GM12891 (cell line): ENCODE measurements around the gene CDK2.

Source experiments
- DNase-seq: peaks from one replicate; pipeline ENCODE4 v3.0.0; 2011; ENCODE audit warnings: low spot score; ENCODE audit not compliant: insufficient read length
- FAIRE-seq: peaks from 2 replicates; lab custom pipeline; 2011; peaks lifted over from hg19 to GRCh38; lab: Jason Lieb, UNC
- PAX5 ChIP-seq: IDR thresholded peaks from 2 replicates; pipeline ENCODE4 v1.6.1; 2011; ENCODE audit warnings: low read length, moderate library complexity, mild to moderate bottlenecking; ENCODE audit not compliant: insufficient read depth, severe bottlenecking
- POLR2A ChIP-seq: IDR thresholded peaks from 2 replicates; pipeline ENCODE4 v1.6.1; 2011; ENCODE audit warnings: low read depth, low read length, control low read depth
- POLR2AphosphoS5 ChIP-seq: IDR thresholded peaks from 2 replicates; pipeline ENCODE4 v1.6.1; 2011; ENCODE audit warnings: low read depth, low read length, control low read depth
- POU2F2 ChIP-seq: IDR thresholded peaks from 2 replicates; pipeline ENCODE4 v1.6.1; 2011; ENCODE audit warnings: low read depth, mild to moderate bottlenecking, control low read depth, low read length, moderate library complexity
- SPI1 ChIP-seq: IDR thresholded peaks from 2 replicates; pipeline ENCODE4 v1.6.1; 2011; ENCODE audit warnings: low read depth, low read length, control low read depth
- TAF1 ChIP-seq: IDR thresholded peaks from 2 replicates; pipeline ENCODE4 v1.6.1; 2011; ENCODE audit warnings: low read depth, low read length, control low read depth

Gene CDK2

DNA sequence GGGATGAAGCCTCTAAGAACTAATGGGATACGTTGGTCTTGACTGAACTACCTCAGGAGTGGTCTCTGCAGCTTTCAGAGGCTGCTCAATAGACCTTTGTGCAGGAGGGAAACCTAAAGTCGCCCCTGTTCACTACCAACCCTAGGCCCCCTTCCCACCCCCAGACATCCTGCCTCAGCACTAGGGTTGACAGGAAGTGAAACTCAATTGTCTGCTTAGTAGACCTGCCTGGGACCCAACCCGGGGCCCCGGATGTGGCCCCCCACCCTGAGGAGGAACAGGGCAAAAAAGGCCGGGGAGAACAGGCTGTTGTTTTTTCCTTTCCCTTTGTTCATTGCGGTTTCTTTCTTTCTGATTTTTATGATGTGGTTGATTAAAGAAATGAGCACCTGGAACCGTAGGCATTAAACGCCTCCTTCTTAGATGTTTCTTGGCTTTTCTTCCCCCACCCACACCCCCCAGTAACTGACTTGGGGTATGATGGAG lies 37.3 kb upstream of the CDK2 start:
- peak; percentile 54 for FAIRE-seq
- DNase-seq: peak; percentile 76
- TF ChIP-seq PAX5 (peak; percentile 5), POLR2A (peak; percentile 76; the same call in 1 of the 2 replicates), POU2F2 (peak; percentile 60; the same call in 1 of the 2 replicates), POLR2AphosphoS5 (peak; percentile 67; the same call in 1 of the 2 replicates), SPI1 (peak; percentile 96), TAF1 (peak; percentile 82)

DNA sequence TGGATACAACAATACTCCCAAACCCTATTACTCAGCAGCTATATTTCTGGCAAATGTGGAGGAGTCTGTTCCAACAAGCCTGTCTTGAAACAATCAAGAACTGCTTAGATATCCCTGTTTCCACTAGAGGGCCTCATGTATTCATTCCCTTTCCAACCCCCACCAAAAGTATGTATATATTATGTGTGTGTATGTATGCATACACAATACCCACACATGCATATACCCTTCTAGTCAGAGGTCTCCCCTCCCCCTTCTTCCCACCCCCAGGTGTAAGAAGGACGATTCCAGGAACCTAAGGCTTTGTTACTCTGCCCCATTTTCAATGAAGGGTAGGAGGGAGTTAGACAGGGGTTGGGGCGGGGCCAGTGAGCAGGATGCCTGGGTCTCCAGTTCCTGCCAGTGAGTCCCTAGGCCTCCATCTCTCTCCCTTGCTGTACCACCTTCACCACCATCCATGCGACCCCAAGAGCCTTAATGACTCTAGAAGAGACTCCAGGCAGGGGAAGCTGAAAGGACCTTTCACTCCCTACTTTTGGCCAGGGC lies 35.8 kb upstream of the CDK2 start, which contains the start of gene DGKA:
DGKA (plus strand) TSS at position 392 of the 546 bp plus-strand sequence. CDS start 5,342 bp downstream, outside the sequence.
- TF ChIP-seq POU2F2 (peak; percentile 55; the same call in 1 of the 2 replicates), POLR2AphosphoS5 (no peak)
- FAIRE-seq: no peak
- no peak for DNase-seq

DNA sequence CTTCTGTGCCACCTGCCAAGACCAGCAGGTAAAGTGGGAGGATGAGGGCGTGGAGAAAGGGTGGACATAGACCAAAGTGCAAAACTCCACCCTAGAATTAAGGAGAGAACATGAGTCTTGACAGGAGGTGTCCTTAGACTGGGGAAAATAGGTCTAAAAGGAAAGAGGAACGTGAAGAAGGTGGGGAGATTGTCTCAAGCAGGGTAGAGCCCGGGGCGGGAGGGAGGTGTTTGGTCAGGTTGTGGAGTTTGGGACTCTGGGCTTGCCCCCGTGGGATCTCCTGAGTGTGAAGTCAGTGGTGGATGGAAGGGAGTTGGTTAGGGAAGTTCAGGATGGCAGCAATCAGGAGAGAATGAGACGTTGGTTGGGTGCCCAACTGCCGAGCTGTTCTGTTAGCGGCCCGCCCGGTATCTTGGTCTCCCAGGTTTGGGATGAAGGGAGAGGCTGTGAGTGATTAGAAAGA lies 35.3 kb upstream of the CDK2 start:
- FAIRE-seq (no peak), DNase-seq (no peak)
- no peak for TF ChIP-seq POLR2AphosphoS5
- no peak for TF ChIP-seq POU2F2
- no peak for TF ChIP-seq TAF1

DNA sequence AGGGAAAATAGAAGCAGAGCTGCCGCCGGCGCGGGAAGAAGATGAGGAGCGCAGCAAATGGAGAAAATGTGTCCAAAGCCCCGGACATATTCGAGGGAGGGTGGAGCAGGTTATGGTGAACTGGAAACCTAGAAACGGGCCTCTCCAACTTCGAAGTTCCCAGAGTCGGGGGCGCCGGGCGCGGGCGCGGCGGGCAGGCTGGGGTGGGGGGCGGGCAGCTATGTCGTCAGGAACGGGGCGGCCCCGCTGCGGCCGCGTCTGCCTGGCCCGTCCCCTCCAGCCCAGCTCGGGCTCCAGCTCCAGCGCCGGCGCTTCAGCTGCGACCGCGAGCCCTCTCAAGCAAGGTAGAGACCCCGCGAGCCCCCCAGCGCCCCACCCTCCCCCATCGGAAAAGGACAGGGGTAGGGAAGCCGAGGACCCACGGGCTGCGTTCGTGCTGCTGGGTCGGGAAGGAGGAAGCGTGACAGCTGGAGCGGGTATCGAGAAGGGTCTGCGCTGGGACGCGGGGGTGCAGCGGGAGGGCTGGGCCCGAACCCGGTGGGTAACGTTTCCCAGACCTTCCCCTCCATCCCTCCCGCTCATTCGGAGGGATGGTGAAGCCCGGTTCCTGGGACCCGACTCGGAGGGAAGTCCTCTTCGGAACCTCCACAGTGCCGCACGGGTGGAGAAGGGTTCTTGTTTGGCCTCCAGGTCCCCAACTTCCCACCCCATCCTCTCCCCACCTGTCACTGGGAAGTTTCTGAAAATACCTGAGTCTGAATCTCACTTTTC lies 34.7 kb upstream of the CDK2 start:
- peak; percentile 43 for FAIRE-seq
- no peak for DNase-seq
- TF ChIP-seq PAX5: no peak
- TF ChIP-seq POU2F2: no peak
- no peak for TF ChIP-seq POLR2A
- TF ChIP-seq TAF1: no peak
- TF ChIP-seq SPI1: no peak
- TF ChIP-seq POLR2AphosphoS5: no peak

DNA sequence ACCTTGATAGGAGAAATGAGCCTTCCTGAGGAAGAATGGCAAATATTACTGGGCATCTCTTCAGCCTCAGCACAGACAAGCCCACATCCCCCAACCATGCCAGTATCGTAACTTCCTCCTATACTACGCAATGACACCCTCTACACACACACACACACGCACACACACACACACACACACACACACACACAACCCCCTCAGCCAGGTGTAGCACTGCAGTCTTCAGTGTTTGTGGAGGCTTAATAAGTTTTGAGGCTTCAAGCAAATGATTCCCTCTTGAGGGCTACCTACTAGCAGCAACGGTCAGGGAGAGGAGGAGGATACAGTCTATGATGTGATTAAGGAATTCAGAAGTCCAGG lies 34.1 kb upstream of the CDK2 start:
- no peak for DNase-seq
- FAIRE-seq: peak; percentile 88
- TF ChIP-seq POU2F2: no peak
- no peak for TF ChIP-seq POLR2A
- TF ChIP-seq SPI1: no peak
- TF ChIP-seq TAF1: no peak
- no peak for TF ChIP-seq POLR2AphosphoS5
- no peak for TF ChIP-seq PAX5

DNA sequence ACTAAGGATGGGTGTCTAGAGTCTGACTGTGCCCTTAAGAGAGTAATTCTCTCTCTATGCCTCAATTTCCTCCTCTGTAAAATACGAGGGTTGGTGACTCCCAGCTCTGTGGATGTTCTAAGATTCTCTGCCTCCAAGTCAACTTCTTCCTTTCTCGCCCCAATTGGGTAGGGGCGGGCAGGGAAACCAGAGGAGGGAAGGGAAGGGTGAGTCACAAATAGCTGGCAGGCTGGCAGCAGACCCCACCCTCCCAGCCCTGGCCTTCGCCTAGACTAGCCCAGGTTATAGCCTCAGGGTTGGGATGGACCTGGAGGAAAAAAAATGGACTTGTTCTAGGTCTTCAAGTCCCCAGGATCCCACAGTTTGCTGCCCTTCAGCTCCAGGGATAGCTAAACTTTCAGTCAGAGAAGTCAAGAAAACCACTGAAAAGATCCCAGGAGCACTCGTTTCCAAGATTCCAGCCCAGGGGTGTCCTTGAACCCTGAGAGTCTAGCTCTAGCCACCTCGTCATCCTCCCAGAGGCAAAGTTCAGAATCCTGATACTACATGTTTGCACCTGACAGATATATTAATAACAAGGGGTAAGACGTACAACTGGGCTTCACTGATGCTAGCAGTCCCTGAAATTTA lies 33.3 kb upstream of the CDK2 start:
- TF ChIP-seq SPI1 (no peak), PAX5 (no peak), TAF1 (no peak), POU2F2 (no peak), POLR2AphosphoS5 (no peak), POLR2A (no peak)
- DNase-seq (no peak), FAIRE-seq (no peak)

DNA sequence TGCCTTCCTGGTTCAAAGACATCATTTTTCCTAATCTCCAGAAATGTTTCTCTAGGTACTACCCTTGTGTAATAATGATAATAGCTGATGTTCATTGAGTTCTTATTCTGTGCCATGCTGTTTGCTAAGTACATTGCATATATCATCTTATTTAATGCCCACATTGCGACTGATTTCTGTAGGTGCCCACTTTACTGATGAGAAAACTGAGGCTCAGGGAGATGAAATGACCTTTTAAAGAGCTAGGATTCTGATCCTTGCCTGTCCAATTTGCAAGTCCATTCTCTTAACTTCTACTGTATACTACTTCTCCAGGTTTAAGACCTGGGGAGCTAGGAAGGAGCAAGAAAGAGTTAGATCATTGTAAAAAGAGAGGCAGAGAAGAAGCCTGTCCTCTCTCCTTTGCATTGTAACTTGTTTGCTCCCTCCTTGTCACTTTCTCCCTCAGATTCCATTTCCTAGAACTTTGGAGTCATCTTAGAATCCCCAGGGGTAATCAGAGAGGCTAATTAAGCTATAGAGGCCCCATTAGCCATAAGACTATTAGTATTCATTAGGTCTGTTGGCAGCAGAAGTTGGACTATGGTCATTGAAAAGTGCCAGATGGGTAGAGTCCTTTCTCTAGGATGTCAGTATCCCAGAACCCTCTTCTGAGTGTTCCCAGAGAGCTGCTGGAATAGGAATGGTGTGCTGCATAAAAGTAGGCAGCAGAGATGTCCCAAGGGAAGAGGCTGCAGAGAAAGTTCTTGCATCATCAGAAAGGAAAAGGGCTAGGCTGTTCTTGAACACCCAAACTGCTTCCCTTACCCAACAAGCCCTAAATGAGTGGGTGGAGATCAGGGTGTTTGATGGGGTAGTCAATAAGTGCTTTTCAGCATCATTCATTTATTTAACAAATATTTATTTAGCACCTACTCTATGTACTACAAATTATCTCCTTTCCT lies 32.6 kb upstream of the CDK2 start:
- no peak for DNase-seq
- no peak for FAIRE-seq
- TF ChIP-seq SPI1 (no peak), TAF1 (no peak), POLR2AphosphoS5 (no peak), PAX5 (no peak), POU2F2 (no peak)

DNA sequence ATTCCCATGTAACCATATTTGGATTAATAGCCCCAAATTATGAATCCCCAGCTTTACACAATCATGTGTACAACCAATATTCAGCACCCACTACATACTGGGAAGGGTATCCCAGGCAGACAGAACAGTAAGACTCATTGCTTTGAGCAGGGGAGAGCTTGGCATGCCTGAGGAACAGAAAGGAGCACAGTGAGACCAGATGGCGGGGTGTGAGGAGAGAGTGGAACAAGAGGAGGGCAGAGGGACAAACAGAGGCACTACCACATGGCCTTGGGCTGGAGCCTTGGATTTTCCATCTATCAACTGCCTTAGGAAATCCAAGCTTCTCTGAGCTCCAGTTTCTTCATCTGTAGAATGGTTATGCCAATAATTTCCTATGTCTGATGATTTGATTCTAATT lies 31.9 kb upstream of the CDK2 start:
- FAIRE-seq (no peak), DNase-seq (no peak)
- TF ChIP-seq SPI1 (no peak), TAF1 (no peak), POU2F2 (no peak), POLR2A (no peak), POLR2AphosphoS5 (no peak), PAX5 (no peak)

DNA sequence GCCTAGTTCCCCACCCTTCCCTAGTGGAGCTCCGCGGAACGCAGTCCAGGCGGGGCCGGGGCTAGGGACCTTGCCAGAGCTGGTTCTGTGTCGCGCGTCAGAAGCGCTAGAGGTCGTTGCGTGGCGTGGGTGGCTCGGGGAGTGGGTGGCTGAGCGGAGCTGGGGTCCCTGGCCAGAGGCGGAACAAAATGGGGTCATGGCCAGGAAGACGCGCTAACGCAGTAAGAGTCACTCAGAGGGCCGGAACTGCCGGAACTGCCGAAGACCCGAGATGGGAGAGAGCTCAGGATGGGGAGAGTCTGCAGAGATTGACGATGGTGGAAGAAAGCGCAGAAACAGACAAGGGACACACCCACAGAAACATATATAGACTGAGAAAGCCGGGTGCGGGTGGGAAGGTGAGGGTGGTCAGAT lies 30.9 kb upstream of the CDK2 start:
- FAIRE-seq (no peak), DNase-seq (no peak)
- TF ChIP-seq POLR2AphosphoS5: no peak
- no peak for TF ChIP-seq POU2F2
- TF ChIP-seq POLR2A: no peak
- TF ChIP-seq SPI1: no peak
- no peak for TF ChIP-seq TAF1
- no peak for TF ChIP-seq PAX5
